OCI-LY7 (cell line): Measurements from ENCODE around the gene C2CD3. TPM values are rescaled to one million over a fixed set of nuclear protein-coding genes. Genes with fewer than 3 reads are reported as not detected.
A peak's percentile ranks its signal among the peaks of the same experiment; 100 is the strongest.

Experiments
- BruUV-seq: library from RNA; stranded (reverse); fragments of 400-500 nt; replicated peaks from 2 replicates; lab custom pipeline; 2021; lab: Mats Ljungman, UMichigan
- CTCF ChIA-PET: fragments of 300-600 bp; sonication (Branson Sonifier 250); formaldehyde crosslinking; loops from one replicate; lab custom pipeline; 2022; ENCODE audit warnings: antibody characterized with exemption; ENCODE audit not compliant: unreplicated experiment; lab: Charles Lee
- POLR2A ChIA-PET: fragments of 300-600 bp; sonication (Branson Sonifier 250); formaldehyde crosslinking; loops from one replicate; lab custom pipeline; 2022; ENCODE audit warnings: antibody characterized with exemption; lab: Charles Lee
- DNase-seq: peaks from one replicate; pipeline ENCODE4 v3.0.0-alpha.2; 2015; ENCODE audit warnings: low spot score
- H2AFZ ChIP-seq: fragments of 200-600 bp; sonication (generic), shearing (Covaris generic); 2 replicates; pipeline ENCODE4 v1.6.1; 2014; ENCODE audit warnings: mild to moderate bottlenecking, antibody characterized with exemption, low read length, moderate library complexity
- H3K27ac ChIP-seq: fragments of 200-600 bp; sonication (generic); 2 replicates; pipeline ENCODE4 v1.5.1; 2014; ENCODE audit warnings: mixed run types, low read depth, mild to moderate bottlenecking, moderate library complexity, low read length, inconsistent platforms; ENCODE audit not compliant: poor library complexity, severe bottlenecking
- H3K36me3 ChIP-seq: fragments of 200-600 bp; sonication (generic); 2 replicates; pipeline ENCODE4 v1.6.1; 2014; ENCODE audit warnings: mild to moderate bottlenecking, antibody characterized with exemption, low read length, moderate library complexity, mixed read lengths; ENCODE audit not compliant: insufficient read depth
- H3K4me1 ChIP-seq: fragments of 200-600 bp; sonication (generic); 2 replicates; pipeline ENCODE4 v1.5.1; 2014; ENCODE audit warnings: mild to moderate bottlenecking, low read length; ENCODE audit not compliant: insufficient read depth, poor library complexity, severe bottlenecking
- H3K4me2 ChIP-seq: fragments of 200-600 bp; sonication (generic); 2 replicates; pipeline ENCODE4 v1.6.1; 2014; ENCODE audit warnings: mild to moderate bottlenecking, low read length
- H3K4me3 ChIP-seq: fragments of 200-600 bp; sonication (generic); 2 replicates; pipeline ENCODE4 v1.5.1; 2014; ENCODE audit warnings: mild to moderate bottlenecking, low read depth, low read length; ENCODE audit not compliant: poor library complexity, severe bottlenecking
- H3K79me2 ChIP-seq: fragments of 200-600 bp; sonication (generic); 2 replicates; pipeline ENCODE4 v1.6.1; 2016; ENCODE audit warnings: low read depth, mild to moderate bottlenecking, low read length, moderate library complexity, mixed read lengths; ENCODE audit not compliant: insufficient read depth
- H3K9me2 ChIP-seq: fragments of 200-600 bp; sonication (generic); 2 replicates; pipeline ENCODE4 v1.6.1; 2016; ENCODE audit warnings: mild to moderate bottlenecking, low read length, mixed read lengths; ENCODE audit not compliant: insufficient read depth
- H3K9me3 ChIP-seq: fragments of 200-600 bp; sonication (generic); 2 replicates; pipeline ENCODE4 v1.6.1; 2014; ENCODE audit warnings: mild to moderate bottlenecking, mixed run types, low read length, mixed read lengths
- H4K20me1 ChIP-seq: fragments of 200-600 bp; sonication (generic); 2 replicates; pipeline ENCODE4 v1.6.1; 2014; ENCODE audit warnings: mild to moderate bottlenecking, antibody characterized with exemption, low read length, moderate library complexity, mixed read lengths; ENCODE audit not compliant: insufficient read depth
- EZH2phosphoT487 ChIP-seq: fragments of 200-600 bp; sonication (generic); IDR thresholded peaks from 2 replicates; pipeline ENCODE4 v1.6.1; 2018; ENCODE audit warnings: low read depth, borderline replicate concordance, mild to moderate bottlenecking, mixed run types, antibody characterized with exemption, low read length, moderate library complexity, mixed read lengths
- intact Hi-C: fragments of 100-400 bp; cut with micrococcal nuclease; formaldehyde crosslinking; loops from one replicate; pipeline ENCODE4 v1.10.0; 2022; ENCODE audit not compliant: unreplicated experiment
- total RNA-seq, 2 experiments: library from RNA; depleted of rRNA in 1 of 2; stranded (reverse); fragments of >200 nt in 1 of 2; shearing (Covaris generic) in 1 of 2; gene quantifications; 2 replicates each; pipeline ENCODE4 v1.2.3, GENCODE V29; 2014 to 2022
- TF ChIP-seq, protein P1 (sequence below): fragments of 200-600 bp; sonication (generic); conservative IDR thresholded peaks from 2 replicates; pipeline ENCODE4 v1.5.1; 2014; ENCODE audit warnings: mild to moderate bottlenecking, antibody characterized with exemption, low read length, moderate library complexity, mixed read lengths

C2CD3 gene
- total RNA-seq, 2 experiments from 2014 or later, result 29.2 to 32.1 TPM

DNA sequence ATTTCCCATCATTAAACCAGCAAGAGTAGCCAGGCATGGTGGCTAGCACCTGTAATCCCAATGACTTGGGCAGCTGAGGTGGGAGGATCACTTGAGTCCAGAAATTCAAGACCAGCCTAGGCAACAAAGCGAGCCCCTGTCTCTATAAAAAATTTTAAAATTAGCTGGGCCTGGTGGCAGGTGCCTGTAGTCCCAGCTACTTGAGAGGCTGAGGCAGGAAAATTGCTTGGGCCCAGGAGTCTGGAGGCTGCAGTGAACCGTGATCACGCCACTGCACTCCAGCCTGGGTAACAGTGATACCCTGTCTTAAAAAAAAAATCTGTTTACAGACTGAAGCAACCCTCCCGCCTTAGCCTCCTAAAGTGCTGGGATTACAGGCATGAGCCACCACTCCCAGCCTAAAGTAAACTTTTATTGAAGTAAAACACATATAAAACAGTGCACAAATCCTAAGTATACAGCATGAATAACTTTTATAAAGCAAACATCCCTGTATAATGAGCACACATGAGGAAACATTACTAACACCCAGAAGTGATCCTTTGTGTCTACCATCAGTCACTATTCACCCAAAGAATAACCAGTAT lies 174.5 kb downstream of the C2CD3 start:
- Histone ChIP-seq H3K4me2 (peak overlapping the region; percentile 66), H3K36me3 (no peaks in the 10 kb centered on the region), H3K4me1 (peaks cover 91% of the 10 kb centered on the region), H2AFZ (peak overlapping the region; percentile 50; the same call in 1 of the 2 replicates), H3K79me2 (no peaks in the 10 kb centered on the region; the same call in 1 of the 2 replicates), H3K4me3 (peak overlapping the region; percentile 42), H3K9me3 (no peaks in the 10 kb centered on the region), H4K20me1 (no peaks in the 10 kb centered on the region), H3K9me2 (no peaks in the 10 kb centered on the region), H3K27ac (peak overlapping the region; percentile 88)
- BruUV-seq, result no TSS peak
- TF ChIP-seq, protein P1, sequence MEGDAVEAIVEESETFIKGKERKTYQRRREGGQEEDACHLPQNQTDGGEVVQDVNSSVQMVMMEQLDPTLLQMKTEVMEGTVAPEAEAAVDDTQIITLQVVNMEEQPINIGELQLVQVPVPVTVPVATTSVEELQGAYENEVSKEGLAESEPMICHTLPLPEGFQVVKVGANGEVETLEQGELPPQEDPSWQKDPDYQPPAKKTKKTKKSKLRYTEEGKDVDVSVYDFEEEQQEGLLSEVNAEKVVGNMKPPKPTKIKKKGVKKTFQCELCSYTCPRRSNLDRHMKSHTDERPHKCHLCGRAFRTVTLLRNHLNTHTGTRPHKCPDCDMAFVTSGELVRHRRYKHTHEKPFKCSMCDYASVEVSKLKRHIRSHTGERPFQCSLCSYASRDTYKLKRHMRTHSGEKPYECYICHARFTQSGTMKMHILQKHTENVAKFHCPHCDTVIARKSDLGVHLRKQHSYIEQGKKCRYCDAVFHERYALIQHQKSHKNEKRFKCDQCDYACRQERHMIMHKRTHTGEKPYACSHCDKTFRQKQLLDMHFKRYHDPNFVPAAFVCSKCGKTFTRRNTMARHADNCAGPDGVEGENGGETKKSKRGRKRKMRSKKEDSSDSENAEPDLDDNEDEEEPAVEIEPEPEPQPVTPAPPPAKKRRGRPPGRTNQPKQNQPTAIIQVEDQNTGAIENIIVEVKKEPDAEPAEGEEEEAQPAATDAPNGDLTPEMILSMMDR, result no peak
- TF ChIP-seq EZH2phosphoT487, result no peak
- ChIA-PET POLR2A (interaction anchor here (0.8 to 3.9 kb wide), 5 partner anchors 9 to 18 kb away, joined by 4 to 46 read pairs (median 8); partner anchors contain the start of gene UCP2), CTCF (interaction anchor here (1.2 kb wide), 1 partner anchor 14 kb away, joined by 5 read pairs; the partner anchor contains the start of gene UCP2)
- intact Hi-C loops, result no loop called here
- no peak for DNase-seq

DNA sequence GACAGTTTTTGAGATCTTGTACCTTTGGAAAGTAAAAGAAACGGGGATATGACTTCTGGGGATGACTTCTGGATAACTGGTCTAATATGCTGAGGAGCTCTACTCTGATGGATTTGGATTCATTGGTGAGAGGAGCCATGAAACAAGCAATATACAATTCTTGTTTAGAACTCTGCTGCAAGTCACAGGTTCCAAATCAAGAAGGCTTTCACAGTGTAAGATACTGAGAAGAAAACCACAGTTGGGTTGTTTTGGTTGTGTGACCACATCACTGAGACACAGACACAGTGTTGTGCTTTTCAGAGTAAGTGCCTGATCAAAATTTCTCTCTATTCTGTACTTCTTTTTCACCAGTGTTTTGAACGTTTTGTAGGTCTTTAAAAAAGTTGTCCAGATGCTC lies 175.1 kb downstream of the C2CD3 start:
- intact Hi-C loops, result no loop called here
- Histone ChIP-seq H2AFZ (peak overlapping the region; percentile 50; the same call in 1 of the 2 replicates), H3K27ac (peak overlapping the region; percentile 88), H3K79me2 (no peaks in the 10 kb centered on the region; the same call in 1 of the 2 replicates), H3K36me3 (no peaks in the 10 kb centered on the region), H3K9me3 (no peaks in the 10 kb centered on the region), H3K4me2 (peak overlapping the region; percentile 66), H4K20me1 (no peaks in the 10 kb centered on the region), H3K4me3 (peak overlapping the region; percentile 42), H3K9me2 (no peaks in the 10 kb centered on the region), H3K4me1 (peaks cover 96% of the 10 kb centered on the region)
- TF ChIP-seq EZH2phosphoT487, result no peak
- TF ChIP-seq, protein P1, result no peak
- ChIA-PET POLR2A (interaction anchor here (0.8 to 3.9 kb wide), 6 partner anchors 9 to 25 kb away, joined by 3 to 46 read pairs (median 7); partner anchors contain the start of gene UCP2), CTCF (no interaction called here)
- TSS peak; percentile 95 for BruUV-seq
- peak; percentile 51 for DNase-seq

DNA sequence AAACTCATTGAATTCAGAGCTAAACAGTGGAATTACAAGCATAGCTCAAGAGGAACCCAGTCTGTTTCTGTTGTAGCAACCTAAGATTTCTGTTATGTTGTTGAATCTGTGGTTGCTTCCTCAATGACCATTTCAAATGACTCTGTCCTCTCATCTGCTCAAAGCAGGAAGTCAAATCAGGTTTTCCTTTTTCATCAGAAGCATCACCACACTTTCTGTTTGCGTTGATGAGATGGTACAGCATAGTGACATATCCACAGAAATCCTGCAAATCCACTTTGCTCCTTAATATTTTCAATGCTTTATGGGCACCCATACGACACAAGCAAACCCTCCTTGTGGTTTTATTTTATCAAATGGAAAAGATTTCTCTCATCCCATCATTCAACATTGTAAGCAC lies 175.6 kb downstream of the C2CD3 start:
- ChIA-PET POLR2A (interaction anchor here (0.6 to 3.9 kb wide), 9 partner anchors 8 to 455 kb away, joined by 3 to 46 read pairs (median 4); partner anchors contain the start of gene UCP2), CTCF (no interaction called here)
- Histone ChIP-seq H4K20me1 (no peaks in the 10 kb centered on the region), H3K79me2 (no peaks in the 10 kb centered on the region; the same call in 1 of the 2 replicates), H3K9me2 (no peaks in the 10 kb centered on the region), H3K4me1 (peaks cover 96% of the 10 kb centered on the region), H3K36me3 (no peaks in the 10 kb centered on the region), H3K4me2 (peak overlapping the region; percentile 66), H3K9me3 (no peaks in the 10 kb centered on the region), H3K4me3 (peak overlapping the region; percentile 42), H2AFZ (peak overlapping the region; percentile 50), H3K27ac (peak overlapping the region; percentile 88)
- TF ChIP-seq, protein P1, result no peak
- no peak for TF ChIP-seq EZH2phosphoT487
- peak; percentile 81 for DNase-seq
- intact Hi-C loops, result no loop called here
- no TSS peak for BruUV-seq
